ENCODE measurements around the gene TMUB1.

DNA sequence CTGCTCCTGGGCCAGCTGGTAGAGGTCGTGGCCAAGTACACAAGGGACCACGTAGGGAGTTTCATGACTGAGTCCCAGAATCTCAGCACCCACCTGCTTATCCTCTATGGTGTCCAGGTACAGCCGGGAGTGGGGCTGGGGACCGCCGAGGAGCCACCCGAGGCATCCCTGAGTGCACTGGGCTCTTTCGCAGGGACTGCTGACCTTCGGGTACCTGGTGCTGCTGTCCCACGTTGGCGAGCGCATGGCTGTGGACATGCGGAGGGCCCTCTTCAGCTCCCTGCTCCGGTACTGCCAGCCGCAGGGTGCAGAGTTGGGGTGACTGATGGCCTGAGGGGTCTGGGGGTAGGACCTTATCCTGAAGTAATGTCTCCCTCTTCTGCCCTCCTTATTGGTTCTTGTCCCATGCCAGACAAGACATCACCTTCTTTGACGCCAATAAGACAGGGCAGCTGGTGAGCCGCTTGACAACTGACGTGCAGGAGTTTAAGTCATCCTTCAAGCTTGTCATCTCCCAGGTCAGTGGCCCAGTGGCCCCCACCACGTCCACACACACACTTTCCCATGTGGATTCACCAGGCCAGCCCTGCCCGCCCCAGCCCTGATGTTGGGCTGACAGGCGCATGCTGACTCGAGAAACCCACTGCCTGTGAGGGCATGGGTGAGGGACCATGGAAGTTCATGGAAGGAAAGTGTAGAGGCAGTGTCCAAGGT, 48.8 kb downstream of the TMUB1 start:
- TF ChIP-seq CTCF (IDR thresholded peaks at IDR 0.05; ENCODE audit: low read length) (no peak), EZH2 (IDR thresholded peaks at IDR 0.05; ENCODE audit: borderline replicate concordance, low read length) (no peak)
